NCI-H2029 (cell line): Measurements from ENCODE around the gene RBP4.

Experiments
- DNase-seq: peaks from one replicate; lab custom pipeline; 2025; lab: John Stamatoyannopoulos, UW

Gene RBP4

GRCh38 chr10:93601146-93601773 is at the start of gene RBP4:
Gene RBP4 (minus strand): TSS chr10:93601235. CDS start chr10:93601028, 207 bp downstream.
- DNase-seq: no peak

- DNase-seq: no peak
Measured at GRCh38 chr10:93639791-93640190, 38.8 kb upstream of the RBP4 start.

GRCh38 chr10:93630625-93631557 is 29.9 kb upstream of the RBP4 start:
- DNase-seq: no peak

GRCh38 chr10:93629647-93630305 is 28.7 kb upstream of the RBP4 start:
- no peak for DNase-seq

- DNase-seq: no peak
Measured at GRCh38 chr10:93628858-93629257, 27.8 kb upstream of the RBP4 start.

GRCh38 chr10:93622942-93623341 is 21.9 kb upstream of the RBP4 start:
- DNase-seq: no peak

- no peak for DNase-seq
Measured at GRCh38 chr10:93620925-93621324, 19.9 kb upstream of the RBP4 start.

- no peak for DNase-seq
Measured at GRCh38 chr10:93615576-93616235, 14.7 kb upstream of the RBP4 start.

GRCh38 chr10:93614101-93614825 is 13.2 kb upstream of the RBP4 start:
- DNase-seq: no peak

GRCh38 chr10:93613126-93613525 is 12.1 kb upstream of the RBP4 start:
- no peak for DNase-seq

GRCh38 chr10:93612311-93612710 is 11.3 kb upstream of the RBP4 start, which contains the start of gene PDE6C:
Gene PDE6C (plus strand): TSS chr10:93612537. CDS start chr10:93612726, 189 bp downstream.
- DNase-seq: no peak

- DNase-seq: no peak
Measured at GRCh38 chr10:93608421-93608820, 7.4 kb upstream of the RBP4 start.

GRCh38 chr10:93604146-93604545 is 3.1 kb upstream of the RBP4 start:
- DNase-seq: no peak

- no peak for DNase-seq
Measured at GRCh38 chr10:93603023-93603422, 2.0 kb upstream of the RBP4 start.

- no peak for DNase-seq
Measured at GRCh38 chr10:93601774-93602162, 733 bp upstream of the RBP4 start.

- DNase-seq: no peak
Measured at GRCh38 chr10:93600446-93601145, 439 bp downstream of the RBP4 start.

- no peak for DNase-seq
Measured at GRCh38 chr10:93599778-93600177, 1.3 kb downstream of the RBP4 start.

- DNase-seq: no peak
Measured at GRCh38 chr10:93599335-93599734, 1.7 kb downstream of the RBP4 start.

GRCh38 chr10:93598157-93598556 is 2.9 kb downstream of the RBP4 start:
- no peak for DNase-seq

GRCh38 chr10:93597075-93597599 is 3.9 kb downstream of the RBP4 start:
- no peak for DNase-seq

GRCh38 chr10:93596539-93596938 is 4.5 kb downstream of the RBP4 start:
- DNase-seq: no peak
